NCI-H526 treated with DMSO at 0.1 percent for 48 hours (cell line): ENCODE data around the gene ECD.

Experiments
- DNase-seq: peaks from one replicate; lab custom pipeline; 2025; lab: John Stamatoyannopoulos, UW

ECD gene

DNA sequence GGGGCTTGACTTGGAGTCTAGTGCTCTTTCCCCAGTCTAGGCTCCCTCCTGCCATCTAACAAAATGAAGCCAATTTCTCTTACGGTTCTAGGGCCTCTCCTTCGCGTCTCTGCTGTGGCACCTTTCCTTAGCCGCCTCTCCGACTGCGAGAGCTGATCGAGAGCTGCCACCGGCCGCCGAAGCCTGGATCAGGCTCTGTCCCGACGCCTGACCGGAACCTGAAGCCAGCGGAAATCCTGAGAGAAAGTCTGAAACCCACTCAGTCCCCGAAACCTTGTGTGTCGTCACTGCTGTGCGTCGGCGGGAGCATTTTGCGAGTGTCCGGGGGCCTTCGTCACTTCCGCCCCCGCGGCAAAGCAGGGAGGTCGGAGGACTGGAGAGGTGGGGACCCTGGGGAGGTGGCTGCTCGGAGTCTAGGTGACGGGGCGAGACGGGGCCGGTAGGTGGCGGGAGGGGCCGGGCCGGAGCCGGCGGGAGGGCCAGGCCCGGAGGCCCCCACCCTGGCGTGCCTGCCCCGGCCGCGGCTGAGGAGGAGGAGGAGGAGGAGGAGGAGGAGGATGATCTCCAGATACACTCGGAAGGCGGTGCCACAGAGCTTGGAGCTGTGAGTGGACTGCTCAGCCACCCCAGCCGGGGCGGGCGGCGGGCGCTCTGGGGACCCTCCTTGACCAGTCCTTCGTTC, at the start of gene ECD, which contains the start of gene FAM149B1:
ECD (minus strand) TSS at position 226 of the 682 bp plus-strand sequence. CDS start 4,071 bp downstream, outside the sequence.
FAM149B1 (plus strand) TSS at position 337 of the 682 bp plus-strand sequence; CDS start at position 558, 221 bp downstream.
- peak; percentile 52 for DNase-seq

DNA sequence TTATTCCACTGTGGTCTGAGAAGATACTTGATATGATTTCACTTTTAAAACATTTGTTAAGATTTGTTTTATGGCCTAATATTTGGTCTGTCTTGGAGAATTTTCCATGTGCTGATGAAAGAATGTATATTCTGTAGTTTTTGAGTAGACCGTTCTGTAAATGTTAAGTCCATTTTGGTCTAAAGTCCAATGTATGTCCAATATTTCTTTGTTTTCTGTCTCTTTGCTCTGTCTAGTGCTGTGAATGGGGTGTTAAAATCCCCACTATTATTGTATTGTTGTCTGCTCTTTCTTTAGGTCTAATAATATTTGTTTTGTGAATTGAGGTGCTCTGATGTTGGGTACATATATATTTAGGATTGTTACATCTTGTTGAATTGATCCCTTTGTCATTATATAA, 47.9 kb upstream of the ECD start:
- no peak for DNase-seq

DNA sequence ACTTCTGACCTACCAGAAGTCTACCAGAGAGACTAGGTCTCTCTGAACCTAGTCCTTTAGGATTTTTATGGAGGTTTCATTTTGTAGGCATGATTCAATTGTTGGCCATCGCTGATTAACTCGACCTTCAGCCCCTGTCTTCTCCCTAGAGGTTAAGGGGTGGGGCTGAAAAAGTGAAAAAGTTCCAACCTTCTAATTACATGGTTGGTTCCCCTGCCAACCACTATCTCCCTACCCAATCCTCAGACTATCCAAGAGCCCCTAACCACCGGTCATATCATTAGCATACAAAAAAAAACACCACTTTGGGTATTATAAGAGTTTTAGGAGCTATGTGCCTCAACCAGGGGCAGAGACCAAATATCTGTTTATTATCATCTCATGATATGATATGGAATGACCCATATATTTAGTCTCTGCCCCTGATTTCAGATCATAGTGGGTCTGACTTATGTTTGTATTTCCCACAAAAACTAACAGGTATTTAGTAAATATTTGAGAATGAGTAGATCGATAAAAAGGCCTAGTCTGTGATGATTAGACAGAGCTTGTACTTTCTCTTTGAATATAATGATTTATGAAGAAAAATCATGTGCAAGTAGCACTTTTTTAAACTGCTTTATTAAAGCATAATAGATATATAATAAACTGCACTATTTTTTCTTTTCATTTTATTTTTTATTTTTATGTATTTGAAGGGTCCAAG, 43.5 kb upstream of the ECD start:
- no peak for DNase-seq

DNA sequence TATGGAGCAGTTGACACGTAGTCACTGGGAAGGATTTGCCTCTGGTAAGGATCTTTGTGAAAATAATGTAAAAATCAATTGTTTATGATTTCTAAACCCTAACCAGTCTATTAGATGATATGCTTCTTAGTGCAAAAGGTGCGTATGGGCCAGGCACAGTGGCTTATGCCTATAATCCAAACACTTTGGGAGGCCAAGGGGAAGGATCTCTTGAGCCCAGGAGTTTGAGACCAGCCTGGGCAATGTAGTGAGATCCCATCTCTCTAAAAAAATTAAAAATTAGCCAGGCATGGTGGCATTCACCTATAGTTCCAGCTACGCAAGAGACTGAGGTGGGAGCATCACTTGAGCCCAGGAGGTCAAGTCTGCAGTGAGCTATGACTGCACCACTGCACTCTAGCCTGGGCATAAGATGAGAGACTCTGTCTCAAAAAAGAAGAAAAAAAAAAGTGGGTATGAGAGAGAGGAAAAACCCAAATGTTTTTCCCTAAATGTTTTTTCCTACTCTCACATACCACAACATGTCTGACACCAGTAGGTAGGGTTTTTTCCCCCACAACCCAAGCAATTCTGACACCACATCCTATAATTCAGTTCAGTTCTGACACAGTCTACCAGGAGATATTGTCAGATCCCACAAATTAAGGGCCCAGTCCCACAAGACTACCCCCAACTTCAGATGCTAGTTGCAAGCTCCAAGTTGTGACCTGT, 42.7 kb upstream of the ECD start:
- no peak for DNase-seq

DNA sequence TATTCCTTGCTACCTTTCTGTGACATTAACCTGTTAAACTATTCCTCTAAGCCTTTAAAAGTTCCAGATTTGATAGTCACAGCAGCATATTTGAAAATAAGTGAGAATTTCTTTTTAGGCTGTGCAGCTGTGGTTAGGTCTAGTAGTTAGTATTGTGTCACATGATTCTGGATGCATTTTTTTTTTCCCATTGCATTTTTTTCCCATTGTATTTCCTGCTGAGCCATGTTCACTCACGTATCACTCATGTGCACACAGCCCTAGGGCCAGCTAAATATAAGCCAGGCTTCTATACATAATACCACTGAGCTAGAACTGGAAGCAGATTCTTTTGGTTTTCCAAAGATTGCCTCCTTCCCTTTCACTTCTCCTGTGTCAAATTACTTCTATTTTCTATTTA, 41.9 kb upstream of the ECD start:
- DNase-seq, result no peak

DNA sequence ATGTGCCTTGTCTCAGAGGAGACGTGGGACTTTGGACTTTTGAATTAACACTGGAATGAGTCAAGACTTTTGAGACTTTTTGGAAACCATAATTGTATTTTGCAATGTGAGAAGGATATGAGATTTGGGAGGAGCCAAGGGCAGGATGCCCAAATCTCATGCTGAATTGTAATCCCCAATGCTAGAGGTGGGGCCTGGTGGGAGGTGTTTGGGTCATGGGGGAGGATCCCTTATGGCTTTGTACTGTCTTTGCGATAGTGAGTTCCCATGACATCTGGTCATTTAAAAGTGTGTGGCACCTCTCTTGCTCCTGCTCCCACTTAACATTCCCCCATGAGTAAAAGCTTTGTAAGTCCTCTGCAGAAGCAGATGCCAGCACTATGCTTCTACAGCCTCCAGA, 40.1 kb upstream of the ECD start:
- no peak for DNase-seq

DNA sequence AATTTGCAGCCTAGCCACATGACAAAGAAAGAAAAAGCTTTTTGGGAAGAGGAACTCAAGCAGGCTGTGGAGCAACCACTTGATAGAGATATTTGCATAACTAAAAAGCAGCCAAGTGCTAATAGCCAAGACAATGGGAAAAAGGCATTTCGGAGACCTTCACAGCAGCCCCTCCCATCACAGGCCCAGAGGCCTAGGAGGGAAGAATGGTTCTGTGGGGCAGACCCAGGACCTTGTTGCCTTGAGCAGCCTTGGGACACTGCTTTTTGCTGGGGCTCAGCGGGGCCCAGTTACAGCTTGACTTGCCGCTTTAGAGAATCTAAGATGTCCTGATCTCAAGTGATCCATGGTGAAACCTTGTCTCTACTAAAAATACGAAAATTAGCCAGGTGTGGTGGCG, 38.6 kb upstream of the ECD start:
- DNase-seq, result no peak

DNA sequence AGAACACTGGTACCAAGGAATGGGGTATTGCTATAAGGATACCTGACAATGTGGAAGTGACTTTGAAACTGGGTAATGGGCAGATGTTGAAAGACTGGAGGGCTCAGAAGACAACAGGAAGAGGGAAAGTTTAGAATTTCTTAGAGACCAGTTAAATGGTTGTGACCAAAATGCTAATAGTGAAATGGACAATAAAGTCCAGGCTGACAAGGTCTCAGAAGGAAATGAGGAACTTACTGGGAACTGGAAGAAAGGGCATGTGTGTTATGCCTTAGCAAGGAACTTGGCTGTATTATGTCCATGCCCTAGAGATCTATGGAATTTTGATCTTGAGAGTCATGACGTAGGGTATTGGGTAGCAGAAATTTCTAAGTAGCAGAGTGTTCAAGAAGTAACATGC, 38.1 kb upstream of the ECD start:
- no peak for DNase-seq

DNA sequence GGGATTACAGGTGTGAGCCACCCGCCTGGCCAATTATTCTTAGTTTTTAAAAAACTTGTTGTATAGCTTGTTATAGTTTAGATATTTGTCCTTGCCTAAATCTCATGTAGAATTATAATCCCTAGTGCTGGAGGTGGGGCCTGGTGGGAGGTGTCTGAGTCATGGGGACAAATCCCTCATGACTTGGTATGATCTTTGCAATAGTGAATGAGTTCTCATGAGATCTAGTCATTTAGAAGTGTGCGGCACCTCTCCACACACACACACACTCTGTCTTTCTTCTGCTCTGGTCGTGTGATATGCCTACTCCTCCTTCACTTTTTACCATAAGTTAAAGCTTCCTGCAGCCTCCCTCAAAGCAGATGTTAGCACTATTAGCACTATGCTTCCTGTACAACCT, 37.3 kb upstream of the ECD start:
- DNase-seq, result no peak

DNA sequence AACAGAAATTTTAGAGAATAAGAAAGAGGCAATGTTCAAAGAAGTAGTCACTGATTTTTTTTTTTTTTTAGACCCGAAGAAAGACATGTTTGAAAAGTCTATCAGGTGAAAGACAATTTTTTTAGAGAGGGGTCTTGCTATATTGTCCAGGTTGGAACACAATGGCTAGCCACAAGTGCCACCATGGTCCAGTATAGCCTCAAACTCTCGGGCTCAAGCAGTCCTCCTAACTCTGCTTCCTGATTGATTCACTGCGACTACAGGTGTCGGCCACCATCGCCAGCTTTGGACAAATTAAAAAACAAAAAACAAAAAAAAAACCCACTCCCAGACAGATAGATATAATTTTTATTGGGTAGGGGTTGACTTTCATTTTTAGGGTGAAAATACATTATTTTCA, 22.4 kb upstream of the ECD start:
- DNase-seq, result no peak

DNA sequence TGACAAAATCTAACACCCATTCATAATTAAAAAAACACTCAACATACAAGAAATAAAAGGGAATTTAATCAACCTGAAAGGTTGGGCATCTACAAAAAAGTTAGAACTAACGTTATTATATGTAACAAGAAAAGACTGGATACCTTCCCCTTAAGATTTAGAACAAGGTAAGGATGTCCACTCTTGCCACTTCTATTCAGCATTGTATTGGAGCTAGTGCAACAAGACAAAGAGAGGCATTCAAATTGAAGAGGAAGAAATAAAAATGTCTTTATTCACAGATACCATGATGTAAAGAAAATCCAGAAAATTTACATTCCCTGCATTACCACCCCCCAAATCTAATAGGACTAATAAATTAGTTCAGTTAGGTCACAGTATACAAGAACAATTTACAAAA, 18.5 kb upstream of the ECD start:
- no peak for DNase-seq

DNA sequence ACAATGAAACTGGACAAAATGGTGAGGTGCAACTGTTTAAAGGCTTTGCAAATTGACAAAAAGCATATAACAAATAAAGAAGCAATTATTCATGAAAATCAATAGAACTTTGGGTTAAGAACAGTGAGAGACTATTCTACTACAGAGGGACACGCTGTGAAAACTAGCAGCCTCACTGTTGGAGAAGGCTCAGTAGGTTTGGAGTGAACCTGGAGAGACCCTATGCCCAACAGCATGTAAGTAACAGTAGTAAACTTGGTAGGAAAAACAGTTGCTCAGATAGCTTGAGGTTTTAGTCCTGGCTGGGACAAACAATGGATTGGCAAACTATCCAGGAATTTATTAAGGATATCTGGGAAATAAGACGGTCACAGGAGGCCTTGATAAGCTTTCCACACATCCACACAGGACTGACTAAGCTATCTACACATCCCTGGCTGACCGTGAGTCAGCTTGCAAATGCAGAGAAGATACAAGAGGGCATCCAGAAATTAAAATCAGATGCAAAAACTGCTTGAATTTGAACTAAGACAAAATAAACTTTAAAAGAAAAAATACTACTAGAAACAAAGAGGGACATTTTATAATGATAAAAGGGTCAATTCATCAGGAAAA, 16.0 kb upstream of the ECD start:
- no peak for DNase-seq

DNA sequence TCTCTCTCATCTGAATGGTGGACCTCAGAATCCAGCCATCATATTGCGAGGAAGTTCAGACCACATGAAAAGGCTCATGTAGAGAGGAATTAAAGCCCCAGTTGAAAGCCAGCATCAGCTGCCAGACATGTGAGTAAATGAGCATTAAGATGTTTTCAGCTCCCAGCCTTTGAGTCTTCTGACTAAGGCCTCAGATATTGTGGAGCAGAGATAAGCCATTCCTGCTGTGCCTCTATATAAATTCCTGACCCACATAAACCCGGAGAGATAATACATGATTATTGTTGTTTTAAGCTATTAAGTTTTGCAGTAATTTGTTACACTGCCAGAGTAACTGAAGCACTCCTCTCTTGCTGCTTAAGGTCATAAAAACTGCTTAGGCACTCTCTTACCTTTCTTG, 14.8 kb upstream of the ECD start:
- DNase-seq, result no peak

DNA sequence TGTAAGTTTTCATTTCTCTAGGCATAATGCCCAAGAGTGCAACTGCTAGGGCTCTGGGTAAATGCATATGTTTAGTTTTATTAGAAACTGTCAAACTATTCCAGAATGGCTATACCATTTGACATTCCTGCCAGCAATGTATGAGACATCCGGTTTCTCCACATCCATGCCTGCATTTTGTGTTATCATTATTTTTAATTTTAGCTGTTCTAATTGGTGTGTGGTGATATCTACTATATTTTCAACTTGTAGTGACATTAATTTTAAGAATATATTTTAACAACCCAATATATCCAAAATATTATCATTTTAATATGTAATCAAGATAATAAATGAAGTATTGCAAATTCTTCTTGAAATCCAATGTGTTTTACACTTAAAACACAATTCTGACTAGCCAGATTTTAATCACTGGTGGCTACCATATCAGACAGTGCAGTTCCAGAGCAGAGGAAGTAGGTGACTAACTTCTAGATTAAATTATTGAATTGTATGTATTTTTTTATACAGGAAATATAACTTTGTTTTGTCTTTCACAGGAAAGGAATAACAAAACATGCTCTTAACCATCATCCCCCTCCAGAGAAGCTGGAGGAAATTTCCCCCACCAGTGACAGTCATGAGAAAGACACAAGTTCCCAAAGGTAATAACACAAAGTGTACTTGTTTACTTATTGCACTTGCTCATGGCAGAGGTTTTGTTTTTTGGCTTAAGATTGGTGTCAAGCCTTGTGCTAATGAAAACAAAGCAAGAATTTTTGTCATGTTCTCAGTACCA, 6.5 kb upstream of the ECD start:
- no peak for DNase-seq

DNA sequence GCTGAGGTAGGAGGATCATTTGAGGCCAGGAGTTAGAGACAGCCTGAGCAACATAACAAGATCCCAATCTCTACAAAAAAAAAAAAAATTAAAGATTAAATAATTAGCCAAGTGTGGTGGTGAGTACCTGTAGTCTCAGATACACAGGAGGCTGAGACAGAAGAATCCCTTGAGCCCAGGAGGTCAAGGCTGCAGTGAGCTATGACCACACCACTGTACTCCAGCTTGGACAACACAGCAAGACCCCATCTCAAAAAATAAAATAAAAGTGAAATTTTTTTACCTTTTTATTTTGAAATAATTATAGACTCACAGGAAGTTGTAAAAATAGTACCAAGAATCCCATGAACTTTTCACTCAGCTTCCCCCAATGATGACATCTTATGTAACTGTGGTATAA, 5.1 kb upstream of the ECD start:
- no peak for DNase-seq

DNA sequence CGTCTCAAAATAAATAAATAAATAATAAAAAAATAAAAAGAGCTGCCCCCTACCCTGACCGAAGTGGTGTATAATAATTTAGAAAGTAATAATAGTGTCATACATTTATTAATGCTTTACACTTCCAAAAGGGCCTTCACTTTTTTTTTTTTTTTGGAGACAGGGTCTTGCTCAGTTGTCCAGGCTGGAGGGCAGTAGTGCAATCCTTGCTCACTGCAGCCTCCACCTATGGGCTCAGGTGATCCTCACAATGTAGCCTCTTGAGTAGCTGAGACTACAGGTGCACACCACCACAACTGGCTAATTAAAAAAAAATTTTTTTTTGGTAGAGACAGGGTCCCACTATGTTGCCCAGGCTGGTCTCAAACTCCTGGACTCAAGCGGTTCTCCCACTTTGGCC, 1.5 kb upstream of the ECD start:
- DNase-seq, result no peak

DNA sequence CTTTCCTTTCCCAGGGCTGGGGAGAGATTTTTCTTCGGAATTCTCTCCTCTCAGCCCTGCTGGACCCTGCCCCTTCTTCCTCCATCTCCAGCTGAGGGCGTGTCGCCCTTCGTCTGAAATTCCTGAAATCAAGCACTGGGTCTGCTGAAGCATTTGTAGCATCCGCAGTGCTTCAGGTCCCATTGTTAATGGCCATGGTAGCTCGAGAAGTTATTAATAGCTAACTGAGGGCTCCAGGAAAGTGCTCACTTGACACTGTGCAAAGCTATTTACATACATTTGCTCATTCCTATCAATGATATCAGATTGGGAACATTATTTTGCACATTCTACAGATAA, 626 bp upstream of the ECD start:
- DNase-seq, result no peak

DNA sequence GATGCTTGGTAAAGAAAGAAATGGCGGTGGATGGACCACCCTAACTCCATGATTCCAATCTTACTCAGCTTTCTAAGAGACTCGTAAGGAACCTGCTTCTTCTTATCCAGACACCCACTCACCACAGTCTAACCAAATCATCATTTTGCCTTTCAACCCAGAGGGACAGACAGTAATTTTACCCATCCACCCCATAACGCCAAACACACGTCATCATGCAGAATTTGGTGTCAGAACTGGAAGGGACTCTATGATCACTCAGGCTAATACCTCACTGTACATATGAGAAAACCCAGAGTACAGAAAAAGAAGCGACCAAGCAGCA, 388 bp downstream of the ECD start:
- DNase-seq, result no peak

DNA sequence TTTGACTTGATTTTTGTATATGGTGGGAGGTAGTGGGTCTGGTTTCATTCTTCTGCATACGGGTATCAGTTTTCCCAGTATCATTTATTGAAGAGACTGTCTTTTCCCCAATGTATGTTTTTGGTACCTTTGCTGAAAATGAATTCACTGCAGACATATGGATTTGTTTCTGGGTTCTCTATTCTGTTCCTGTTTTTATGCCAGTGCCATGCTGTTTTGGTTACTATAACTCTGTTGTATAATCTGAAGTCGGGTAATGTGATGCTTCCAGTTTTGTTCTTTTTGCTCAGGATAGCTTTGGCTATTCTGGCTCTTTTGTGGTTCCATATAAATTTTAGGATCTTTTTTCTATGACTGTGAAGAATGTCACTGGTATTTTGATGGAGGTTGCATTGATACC, 836 bp downstream of the ECD start:
- no peak for DNase-seq

DNA sequence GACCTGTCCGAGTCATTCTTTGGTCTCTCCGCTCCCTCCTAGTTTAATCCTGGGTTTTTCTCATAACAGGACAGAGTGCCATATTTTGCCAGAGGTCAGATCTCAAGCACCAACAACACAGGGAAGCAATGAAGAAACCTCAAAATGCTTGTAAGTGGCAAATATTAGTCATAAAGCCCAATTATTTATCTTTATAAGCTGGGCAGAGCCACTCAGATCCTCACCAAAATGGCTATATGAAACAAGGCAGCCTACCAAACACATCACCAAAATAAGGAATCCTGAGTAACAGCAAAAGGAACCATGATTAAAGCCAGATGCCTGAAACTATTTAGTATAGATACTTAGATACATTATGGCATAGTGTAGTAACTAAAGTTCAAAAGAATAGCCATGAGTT, 4.7 kb downstream of the ECD start:
- no peak for DNase-seq

DNA sequence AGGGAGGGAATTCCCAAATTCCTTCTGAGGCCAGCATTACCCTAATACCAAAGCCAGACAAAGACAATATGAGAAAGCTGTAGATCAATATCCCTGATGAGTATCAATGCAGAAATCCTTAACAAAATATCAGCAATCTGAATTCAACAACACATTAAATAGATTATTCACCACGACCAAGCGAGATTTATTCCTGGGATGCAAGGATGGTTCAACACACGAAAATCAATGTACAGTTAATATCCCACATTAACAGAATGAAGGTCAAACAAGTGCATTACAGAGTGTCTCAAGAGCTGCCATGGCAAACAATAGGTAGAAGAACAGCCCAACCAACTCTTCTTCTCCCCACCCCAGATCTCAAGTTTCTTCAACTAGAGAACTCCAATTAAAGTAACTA, 6.1 kb downstream of the ECD start:
- DNase-seq, result no peak

DNA sequence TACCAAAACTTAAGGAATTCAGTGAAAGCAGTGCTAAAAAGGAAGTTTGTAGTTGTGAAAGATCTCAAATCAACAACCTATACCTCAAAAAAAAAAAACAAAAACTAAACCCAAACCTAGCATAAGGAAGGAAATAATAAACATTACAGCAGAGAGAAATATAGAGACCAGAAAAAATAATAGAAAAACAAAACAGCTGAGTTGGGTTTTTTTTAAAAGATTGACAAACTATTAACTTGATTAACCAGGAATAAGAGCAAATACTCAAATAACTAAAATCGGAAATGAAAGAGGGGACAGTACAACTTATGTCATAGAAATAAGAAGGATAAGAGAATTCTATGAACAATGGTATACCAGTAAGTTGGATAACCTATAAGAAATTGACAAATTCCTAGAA, 6.7 kb downstream of the ECD start:
- DNase-seq, result no peak
